ENCODE results near the gene THOC5.

- TF ChIP-seq CTCF (IDR thresholded peaks at IDR 0.05) (no peak), POLR2A (IDR thresholded peaks at IDR 0.05) (no peak)
Observed at GRCh38 chr22:29481265-29482000, 72.1 kb downstream of the THOC5 start.
